A549 (cell line): Measurements from ENCODE around the gene UBXN10. TPM values are rescaled to one million over a fixed set of nuclear protein-coding genes. Genes with fewer than 3 reads are reported as not detected.

Experiments
- ATAC-seq, 2 experiments: fragments of 200-7000 bp in 1 of 2; fragments of >200 bp in 1 of 2; cut with Nextera tagmentation in 1 of 2; cut with Tn5 transposase in 1 of 2; 3 replicates each; pipeline versions ENCODE4 v1.8.0 to v1.9.1; 2018 to 2020; ENCODE audit warnings: mild to moderate bottlenecking in 1 of 2, moderate library complexity in 1 of 2
- CTCF ChIA-PET: fragments of 300-600 bp; sonication (Branson Sonifier 250); formaldehyde crosslinking; extraction: SDS; loops from one replicate; lab custom pipeline; 2021; ENCODE audit warnings: antibody characterized with exemption, inconsistent platforms; lab: Yijun Ruan, JAX
- POLR2A ChIA-PET: fragments of 350-600 bp; formaldehyde crosslinking; extraction: SDS; loops from one replicate; lab custom pipeline; 2021; ENCODE audit warnings: antibody characterized with exemption, inconsistent platforms; lab: Yijun Ruan, JAX
- DNase-seq, 2 experiments: peaks; one replicate each; pipeline versions ENCODE4 v3.0.0 to v3.0.0-alpha.2; 2011 to 2016; ENCODE audit warnings: low read depth in 1 of 2, low spot score in 1 of 2
- FAIRE-seq: peaks from 2 replicates; lab custom pipeline; 2011; peaks lifted over from hg19 to GRCh38; lab: Jason Lieb, UNC
- H3K27ac ChIP-seq, 2 experiments: fragments of >200 bp; sonication (Bioruptor Twin); formaldehyde crosslinking; 3 replicates each; pipeline ENCODE4 v1.5.1; 2016 to 2017
- H3K4me1 ChIP-seq: fragments of >200 bp; sonication (Bioruptor Twin); formaldehyde crosslinking; 3 replicates; pipeline ENCODE4 v1.6.1; 2016
- H3K4me2 ChIP-seq: fragments of >200 bp; sonication (Bioruptor Twin); formaldehyde crosslinking; 3 replicates; pipeline ENCODE4 v1.6.1; 2016
- H3K4me3 ChIP-seq: fragments of >200 bp; sonication (Bioruptor Twin); formaldehyde crosslinking; 3 replicates; pipeline ENCODE4 v1.5.1; 2016
- H3K9me3 ChIP-seq: fragments of >200 bp; sonication (Bioruptor Twin); formaldehyde crosslinking; 3 replicates; pipeline ENCODE4 v1.6.1; 2016
- CBX2 ChIP-seq: fragments of 200-600 bp; sonication (generic); IDR thresholded peaks from 2 replicates; pipeline ENCODE4 v1.6.1; 2016; ENCODE audit warnings: low read depth, mild to moderate bottlenecking, borderline replicate concordance
- CHD4 ChIP-seq: fragments of 200-600 bp; sonication (generic); IDR thresholded peaks from 2 replicates; pipeline ENCODE4 v1.6.1; 2016; ENCODE audit warnings: antibody characterized with exemption, mild to moderate bottlenecking, borderline replicate concordance
- CTCF ChIP-seq: fragments of >200 bp; sonication (Bioruptor Twin); formaldehyde crosslinking; IDR thresholded peaks from 3 replicates; pipeline ENCODE4 v1.5.1; 2016
- E2F6 ChIP-seq: IDR thresholded peaks from 2 replicates; pipeline ENCODE4 v1.6.1; 2012; ENCODE audit warnings: low read depth, borderline replicate concordance
- ESRRA ChIP-seq: fragments of 150-350 bp; IDR thresholded peaks from 2 replicates; pipeline ENCODE4 v1.6.1; 2014; ENCODE audit warnings: mild to moderate bottlenecking, low read length, borderline replicate concordance
- FOSB ChIP-seq: fragments of 250-450 bp; sonication (Bioruptor Pico); IDR thresholded peaks from 2 replicates; pipeline ENCODE4 v1.5.0; 2020; ENCODE audit warnings: mild to moderate bottlenecking, moderate library complexity
- HES2 ChIP-seq: fragments of >200 bp; sonication (Bioruptor Twin); formaldehyde crosslinking; IDR thresholded peaks from 2 replicates; pipeline ENCODE4 v1.6.1; 2016
- HOXB13 ChIP-seq: fragments of 250-450 bp; sonication (Bioruptor Pico); IDR thresholded peaks from 2 replicates; pipeline ENCODE4 v1.5.0; 2020; ENCODE audit warnings: low read depth, mild to moderate bottlenecking, moderate library complexity
- HOXB5 ChIP-seq: fragments of 250-450 bp; sonication (Bioruptor Pico); IDR thresholded peaks from 2 replicates; pipeline ENCODE4 v1.5.0; 2020; ENCODE audit warnings: mild to moderate bottlenecking, moderate library complexity
- JUNB ChIP-seq: fragments of >200 bp; sonication (Bioruptor Twin); formaldehyde crosslinking; IDR thresholded peaks from 2 replicates; pipeline ENCODE4 v1.6.1; 2016
- KDM1A ChIP-seq: fragments of 200-600 bp; sonication (generic); IDR thresholded peaks from 2 replicates; pipeline ENCODE4 v1.6.1; 2016; ENCODE audit warnings: low read depth, mild to moderate bottlenecking
- NFE2L2 ChIP-seq: fragments of 150-350 bp; conservative IDR thresholded peaks from 2 replicates; pipeline ENCODE4 v1.6.1; 2014; ENCODE audit warnings: low read length
- NPAS2 ChIP-seq: fragments of 250-450 bp; sonication (Bioruptor Pico); IDR thresholded peaks from 2 replicates; pipeline ENCODE4 v1.8.0; 2022; ENCODE audit warnings: mild to moderate bottlenecking, moderate library complexity, borderline replicate concordance
- RARB ChIP-seq: fragments of 250-450 bp; sonication (Bioruptor Pico); IDR thresholded peaks from 2 replicates; pipeline ENCODE4 v1.8.0; 2021; ENCODE audit warnings: mild to moderate bottlenecking, moderate library complexity
- RFX5 ChIP-seq: fragments of 450-650 bp; IDR thresholded peaks from 2 replicates; pipeline ENCODE4 v1.7.1; 2014; ENCODE audit warnings: antibody characterized with exemption, mild to moderate bottlenecking, moderate library complexity
- RNF2 ChIP-seq: fragments of 200-600 bp; sonication (generic); IDR thresholded peaks from 2 replicates; pipeline ENCODE4 v1.6.1; 2016; ENCODE audit warnings: low read depth, mild to moderate bottlenecking, antibody characterized with exemption, moderate library complexity, borderline replicate concordance
- SMC3 ChIP-seq: fragments of >200 bp; sonication (Bioruptor Twin); formaldehyde crosslinking; IDR thresholded peaks from 3 replicates; pipeline ENCODE4 v1.6.1; 2018; ENCODE audit warnings: inconsistent platforms
- TFCP2L1 ChIP-seq: fragments of 250-450 bp; sonication (Bioruptor Pico); IDR thresholded peaks from 2 replicates; pipeline ENCODE4 v1.5.0; 2021; ENCODE audit warnings: mild to moderate bottlenecking
- USF2 ChIP-seq: fragments of 450-650 bp; IDR thresholded peaks from 2 replicates; pipeline ENCODE4 v1.6.1; 2014; ENCODE audit warnings: antibody characterized with exemption
- ZFP36 ChIP-seq: fragments of 450-650 bp; IDR thresholded peaks from 2 replicates; pipeline ENCODE4 v1.6.1; 2014; ENCODE audit warnings: borderline replicate concordance; ENCODE audit not compliant: partially characterized antibody
- ZSCAN20 ChIP-seq: fragments of 250-450 bp; sonication (Bioruptor Pico); IDR thresholded peaks from 2 replicates; pipeline ENCODE4 v1.8.0; 2022; ENCODE audit warnings: mild to moderate bottlenecking, moderate library complexity
- WGBS: methylation state at CpG from one replicate; pipeline ENCODE4 v1.1.6; 2017; ENCODE audit errors: missing lambda C conversion rate; 5-methylcytosine and 5-hydroxymethylcytosine counted together
- polyA plus RNA-seq, 4 experiments: library from polyadenylated mRNA; depleted of rRNA in 3 of 4; stranded (reverse); fragments of >200 nt; fragmentation: RNase III in 1 of 4; extraction: RNeasy Plus Mini Kit Qiagen cat#74134 plus additional on column Dnase treatment in 1 of 4; gene quantifications; 2 replicates in 3 of 4; 3 replicates in 1 of 4; pipeline ENCODE4 v1.2.3, GENCODE V29; 2011 to 2017

UBXN10 gene
- polyA plus RNA-seq, 2 of the 4 experiments (the other 2 are of a cell fraction): not detected

GRCh38 chr1:20234788-20235535 lies 49.1 kb downstream of the UBXN10 start:
- no peak overlapping the region for H3K4me3 ChIP-seq
- FAIRE-seq (no peak), DNase-seq (no peak), ATAC-seq (no peak)
- CTCF ChIA-PET: interaction anchor here (0.6 to 4.2 kb wide), 9 partner anchors 18 to 260 kb away, joined by 3 to 15 read pairs (median 3); no protein-coding TSS in a partner anchor
- H3K27ac ChIP-seq: no peak overlapping the region
- H3K4me2 ChIP-seq: no peak overlapping the region
- no peaks in the 10 kb centered on the region for H3K9me3 ChIP-seq
- WGBS: 70% methylated on average over 6 of the region's 6 CpGs
- H3K4me1 ChIP-seq: no peaks in the 10 kb centered on the region
- POLR2A ChIA-PET: no interaction called here
- no peak for TF ChIP-seq HOXB13
- no peak for TF ChIP-seq NPAS2 (CRISPR knock-in tag)
- TF ChIP-seq HOXB5 (CRISPR knock-in tag): no peak
- TF ChIP-seq NFE2L2: no peak
- TF ChIP-seq CHD4: no peak
- TF ChIP-seq E2F6: no peak

- no peak overlapping the region for H3K4me3 ChIP-seq
- H3K4me1 ChIP-seq: no peaks in the 10 kb centered on the region
- 79% methylated on average over 6 of the region's 6 CpGs for WGBS
- no peak for FAIRE-seq
- H3K4me2 ChIP-seq: no peak overlapping the region
- TF ChIP-seq FOSB (CRISPR knock-in tag) (no peak), CTCF (no peak), HES2 (no peak), TFCP2L1 (CRISPR knock-in tag) (no peak), SMC3 (no peak), USF2 (no peak), RNF2 (no peak), RFX5 (no peak), CHD4 (no peak), CBX2 (no peak), ZFP36 (no peak), ZSCAN20 (no peak), JUNB (no peak), KDM1A (no peak)
- no peak for DNase-seq
- no peak for ATAC-seq
- ChIA-PET POLR2A (no interaction called here), CTCF (interaction anchor here (1.0 to 2.2 kb wide), 4 partner anchors 15 to 248 kb away, joined by 3 to 4 read pairs (median 3); partner anchors contain the start of gene CAMK2N1)
- no peak overlapping the region for H3K27ac ChIP-seq
- no peaks in the 10 kb centered on the region for H3K9me3 ChIP-seq
Observed at GRCh38 chr1:20237646-20238045, 51.8 kb downstream of the UBXN10 start.

- FAIRE-seq (no peak), ATAC-seq (no peak)
- H3K27ac ChIP-seq: no peak overlapping the region
- no peak for TF ChIP-seq JUNB
- no peak for TF ChIP-seq ESRRA
- TF ChIP-seq RARB (CRISPR knock-in tag): no peak
- TF ChIP-seq, all 56 proteins: peak for 0
- Histone ChIP-seq H3K4me3 (no peak overlapping the region), H3K4me1 (no peaks in the 10 kb centered on the region), H3K9me3 (no peaks in the 10 kb centered on the region), H3K4me2 (no peak overlapping the region)
- POLR2A ChIA-PET: no interaction called here
- no peak for DNase-seq
- CTCF ChIA-PET: interaction anchor here (0.6 to 1.4 kb wide), 5 partner anchors 16 to 254 kb away, joined by 3 to 5 read pairs (median 4); no protein-coding TSS in a partner anchor
- 36% methylated on average over 2 of the region's 2 CpGs for WGBS
Observed at GRCh38 chr1:20240012-20240411, 54.1 kb downstream of the UBXN10 start.
